T-cell (primary cell): ENCODE results near the gene ILKAP. TPM values are rescaled to one million over a fixed set of nuclear protein-coding genes. Genes with fewer than 3 reads are reported as not detected.

ENCODE experiments used
- ATAC-seq, 4 experiments: fragments of 200-7000 bp in 3 of 4; fragments of 150-1000 bp in 1 of 4; cut with Tn5 transposase; replicated peaks in 1 of 4; 1 replicate in 3 of 4; 2 replicates in 1 of 4; pipeline ENCODE4 v1.10.0; 2021; ENCODE audit warnings: moderate library complexity in 3 of 4, mild to moderate bottlenecking in 2 of 4, moderate number of reproducible peaks in 1 of 4
- CTCF ChIA-PET, 2 donors: fragments of 300-600 bp; sonication (Branson Sonifier 250); formaldehyde crosslinking; loops; one replicate each; lab custom pipeline; 2022; ENCODE audit warnings: antibody characterized with exemption in 2 of 2; lab: Charles Lee
- POLR2A ChIA-PET, 2 donors: fragments of 300-600 bp; sonication (Branson Sonifier 250); formaldehyde crosslinking; loops; one replicate each; lab custom pipeline; 2022; ENCODE audit warnings: antibody characterized with exemption in 2 of 2; lab: Charles Lee
- DNase-seq, 35 experiments: peaks; one replicate each; pipeline versions ENCODE4 v3.0.0 to v3.0.0-alpha.2; 2013 to 2023
- H3K27ac ChIP-seq: one replicate; pipeline ENCODE4 v1.5.1; 2013; ENCODE audit warnings: low read length
- H3K27me3 ChIP-seq, 2 experiments: replicated peaks in 1 of 2; 1 replicate in 1 of 2; 2 replicates in 1 of 2; pipeline versions ENCODE4 v1.6.1 to v1.7.0; 2013; ENCODE audit warnings: low read length in 1 of 2, mixed read lengths in 1 of 2; ENCODE audit not compliant: control insufficient read depth in 2 of 2, insufficient read depth in 2 of 2; ENCODE audit errors: extremely low read depth in 1 of 2
- H3K36me3 ChIP-seq, 2 donors: 1 replicate in 1 of 2; 2 replicates in 1 of 2; pipeline versions ENCODE4 v1.6.1 to v1.7.0; 2013; ENCODE audit warnings: low read length in 1 of 2; ENCODE audit not compliant: control insufficient read depth in 2 of 2, insufficient read depth in 1 of 2; ENCODE audit errors: extremely low read depth in 1 of 2
- H3K4me1 ChIP-seq, 2 experiments: 1 replicate in 1 of 2; 2 replicates in 1 of 2; pipeline versions ENCODE4 v1.6.1 to v1.7.0; 2013; ENCODE audit warnings: low read length in 2 of 2, mixed read lengths in 1 of 2; ENCODE audit not compliant: insufficient read depth in 2 of 2, control insufficient read depth in 1 of 2; ENCODE audit errors: extremely low read depth in 1 of 2
- H3K4me3 ChIP-seq, 2 donors: 1 replicate in 1 of 2; 2 replicates in 1 of 2; pipeline versions ENCODE4 v1.5.1 to v1.7.0; 2013; ENCODE audit warnings: mild to moderate bottlenecking in 2 of 2, low read length in 1 of 2, moderate library complexity in 1 of 2; ENCODE audit not compliant: control insufficient read depth in 1 of 2; ENCODE audit errors: extremely low read depth in 1 of 2
- H3K9me3 ChIP-seq: 2 replicates; pipeline ENCODE4 v1.7.0; 2013
- H3K27ac Mint-ChIP-seq, 2 donors: one replicate each; pipeline ENCODE4 v1.8.0; 2020 to 2021; ENCODE audit warnings: mild to moderate bottlenecking in 2 of 2, mixed read lengths in 2 of 2
- H3K27me3 Mint-ChIP-seq, 2 donors: one replicate each; pipeline ENCODE4 v1.8.0; 2021 to 2022; ENCODE audit warnings: mixed read lengths in 2 of 2
- H3K36me3 Mint-ChIP-seq: one replicate; pipeline ENCODE4 v1.8.0; 2021; ENCODE audit warnings: mixed read lengths
- H3K4me1 Mint-ChIP-seq, 3 donors: one replicate each; pipeline ENCODE4 v1.8.0; 2020 to 2022; ENCODE audit warnings: mixed read lengths in 3 of 3, mild to moderate bottlenecking in 1 of 3
- H3K4me3 Mint-ChIP-seq, 3 donors: one replicate each; pipeline ENCODE4 v1.8.0; 2020 to 2022; ENCODE audit warnings: mild to moderate bottlenecking in 3 of 3, mixed read lengths in 3 of 3, moderate library complexity in 3 of 3
- H3K9me3 Mint-ChIP-seq, 3 donors: one replicate each; pipeline ENCODE4 v1.8.0; 2020 to 2022; ENCODE audit warnings: mixed read lengths in 3 of 3
- WGBS: methylation state at CpG from one replicate; pipeline ENCODE4 v1.1.5; 2013; ENCODE audit warnings: missing lambda C conversion rate; ENCODE audit not compliant: insufficient coverage; 5-methylcytosine and 5-hydroxymethylcytosine counted together
- total RNA-seq, 35 experiments: library from RNA in 6 of 35; stranded (reverse) in 6 of 35; fragments of 120-200 nt in 1 of 35; gene quantifications; one replicate each; pipeline versions ENCODE4 v1.2.1 to v1.2.4 and lab custom pipeline; 2013 to 2026

ILKAP gene
- total RNA-seq, 5 donors from 2014 or later (not counting 1 experiment from before 2014, with no cell fraction given), result 72.8 to 120 (median 76.3) TPM

- DNase-seq (no peak), ATAC-seq (no peak)
- ChIA-PET CTCF (interaction anchor here in 1 of 2 donors (0.5 kb wide), 1 partner anchor 9 kb away, joined by 3 read pairs; no protein-coding TSS in a partner anchor), POLR2A (no interaction called here)
- H3K27me3 ChIP-seq, result peaks cover 0 to 9% of the 10 kb centered on the region in 2 experiments
- H3K36me3 ChIP-seq, result no peaks in the 10 kb centered on the region
- no peak overlapping the region for H3K4me3 ChIP-seq
- H3K36me3 Mint-ChIP-seq, result no peaks in the 10 kb centered on the region
- H3K9me3 ChIP-seq, result no peaks in the 10 kb centered on the region
- H3K4me1 ChIP-seq, result peaks cover 0 to 6% of the 10 kb centered on the region in 2 experiments
- no peaks in the 10 kb centered on the region for H3K4me1 Mint-ChIP-seq
- no peaks in the 10 kb centered on the region for H3K27me3 Mint-ChIP-seq
- H3K4me3 Mint-ChIP-seq, result no peak overlapping the region
- H3K27ac Mint-ChIP-seq, result no peak overlapping the region
- H3K27ac ChIP-seq, result no peak overlapping the region
- 69% methylated on average over 28 of the region's 30 CpGs for WGBS
- H3K9me3 Mint-ChIP-seq, result no peaks in the 10 kb centered on the region
Measured at GRCh38 chr2:238128534-238129001, 74.9 kb downstream of the ILKAP start.

DNA sequence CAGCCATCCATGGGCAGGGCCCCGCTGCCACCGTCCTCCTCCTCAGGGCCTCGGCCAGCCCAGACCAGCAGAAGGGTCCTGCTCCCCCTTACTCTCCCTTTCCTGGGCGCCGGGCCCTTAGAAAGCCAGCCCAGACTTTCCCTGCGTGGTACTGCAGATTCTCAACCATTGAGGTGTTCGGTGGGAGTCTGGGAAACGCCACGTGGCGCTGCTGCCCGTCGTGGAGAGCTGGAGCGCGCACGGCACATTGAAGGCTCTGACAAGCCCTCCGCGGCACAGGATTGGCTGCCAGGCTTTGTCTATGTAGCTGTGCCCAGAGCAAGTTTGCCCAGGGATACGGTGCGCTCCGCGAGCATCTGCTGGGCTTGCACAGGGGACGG, 75.4 kb downstream of the ILKAP start:
- Mint-ChIP-seq H3K9me3 (no peaks in the 10 kb centered on the region), H3K27me3 (no peaks in the 10 kb centered on the region), H3K36me3 (no peaks in the 10 kb centered on the region), H3K4me3 (no peak overlapping the region), H3K27ac (no peak overlapping the region), H3K4me1 (no peaks in the 10 kb centered on the region)
- Histone ChIP-seq H3K4me1 (peaks cover 0 to 6% of the 10 kb centered on the region in 2 experiments), H3K27me3 (peaks cover 0 to 9% of the 10 kb centered on the region in 2 experiments), H3K36me3 (no peaks in the 10 kb centered on the region), H3K4me3 (no peak overlapping the region), H3K27ac (no peak overlapping the region), H3K9me3 (no peaks in the 10 kb centered on the region)
- 86% methylated on average over 17 of the region's 22 CpGs for WGBS
- ATAC-seq (no peak), DNase-seq (no peak)
- CTCF ChIA-PET, result no interaction called here
- POLR2A ChIA-PET, result no interaction called here

DNA sequence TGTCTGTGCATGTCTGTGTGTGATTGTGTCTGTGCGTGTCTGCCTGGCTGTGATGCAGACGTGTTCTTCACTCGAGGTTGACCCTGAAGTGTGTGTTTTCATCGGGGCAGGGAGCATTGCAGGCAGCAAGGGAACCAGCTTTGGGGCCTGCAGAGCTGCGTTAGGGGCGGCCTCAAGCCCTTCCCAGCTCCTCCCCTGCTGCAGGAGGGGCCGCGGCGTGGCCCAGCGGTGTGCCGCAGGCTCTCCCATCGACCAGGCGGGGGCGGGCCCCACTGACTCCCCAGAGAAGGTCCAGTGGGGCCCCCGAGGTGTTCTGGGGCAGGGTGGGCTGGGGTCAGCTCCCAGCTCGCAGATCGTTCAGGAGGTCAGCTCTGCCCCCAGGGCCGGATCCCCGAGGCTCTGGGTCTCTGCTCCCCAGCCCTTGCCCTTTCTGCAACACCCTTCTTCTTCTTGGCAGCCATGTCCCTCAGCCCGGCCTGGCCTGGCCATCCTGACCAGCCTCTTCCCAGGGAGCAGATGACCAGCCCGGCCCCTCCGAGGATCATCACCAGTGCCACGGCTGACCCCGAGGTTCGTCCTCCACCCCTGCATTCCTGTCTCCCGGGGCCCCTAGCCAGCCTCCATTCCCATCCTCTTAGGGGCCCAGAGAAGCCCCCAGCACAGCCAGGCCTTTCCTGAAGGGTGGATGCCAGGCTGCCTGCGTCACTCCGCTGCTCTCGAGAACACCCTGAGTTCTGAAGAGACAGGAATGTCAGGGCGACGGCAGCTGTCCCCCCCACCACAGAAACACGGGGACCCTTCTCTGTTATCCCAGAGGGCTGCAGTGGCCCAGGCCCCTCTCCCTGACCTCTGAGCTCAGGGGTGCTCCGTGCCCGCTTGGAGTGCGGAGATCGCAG, 76.1 kb downstream of the ILKAP start:
- Mint-ChIP-seq H3K36me3 (no peaks in the 10 kb centered on the region), H3K4me1 (no peaks in the 10 kb centered on the region), H3K4me3 (no peak overlapping the region), H3K27ac (no peak overlapping the region), H3K27me3 (no peaks in the 10 kb centered on the region), H3K9me3 (no peaks in the 10 kb centered on the region)
- no peaks in the 10 kb centered on the region for H3K36me3 ChIP-seq
- 77% methylated on average over 28 of the region's 36 CpGs for WGBS
- DNase-seq (peak in 1 of 35 experiments; percentile 23), ATAC-seq (peak in 3 of 4 experiments; percentile 44 to 65 (median 45))
- H3K27ac ChIP-seq, result no peak overlapping the region
- ChIA-PET CTCF (no interaction called here), POLR2A (no interaction called here)
- H3K9me3 ChIP-seq, result no peaks in the 10 kb centered on the region
- H3K27me3 ChIP-seq, result peaks cover 0 to 9% of the 10 kb centered on the region in 2 experiments
- peaks cover 0 to 6% of the 10 kb centered on the region in 2 experiments for H3K4me1 ChIP-seq
- no peak overlapping the region for H3K4me3 ChIP-seq

GRCh38 chr2:238126775-238127164, 76.7 kb downstream of the ILKAP start:
- Mint-ChIP-seq H3K4me3 (no peak overlapping the region), H3K4me1 (no peaks in the 10 kb centered on the region), H3K27me3 (no peaks in the 10 kb centered on the region), H3K27ac (no peak overlapping the region), H3K9me3 (no peaks in the 10 kb centered on the region), H3K36me3 (no peaks in the 10 kb centered on the region)
- ATAC-seq (no peak), DNase-seq (no peak)
- Histone ChIP-seq H3K9me3 (no peaks in the 10 kb centered on the region), H3K36me3 (no peaks in the 10 kb centered on the region), H3K4me1 (peaks cover 0 to 6% of the 10 kb centered on the region in 2 experiments), H3K27me3 (peaks cover 0 to 13% of the 10 kb centered on the region in 2 experiments), H3K4me3 (no peak overlapping the region), H3K27ac (no peak overlapping the region)
- ChIA-PET CTCF (no interaction called here), POLR2A (no interaction called here)
- 97% methylated on average over 2 of the region's 2 CpGs for WGBS

GRCh38 chr2:238126338-238126737, 77.2 kb downstream of the ILKAP start:
- no peak for DNase-seq
- H3K4me1 Mint-ChIP-seq, result no peaks in the 10 kb centered on the region
- H3K9me3 Mint-ChIP-seq, result no peaks in the 10 kb centered on the region
- H3K4me3 Mint-ChIP-seq, result no peak overlapping the region
- no peak overlapping the region for H3K27ac ChIP-seq
- H3K9me3 ChIP-seq, result no peaks in the 10 kb centered on the region
- peaks cover 0 to 6% of the 10 kb centered on the region in 2 experiments for H3K4me1 ChIP-seq
- H3K27me3 ChIP-seq, result peaks cover 0 to 15% of the 10 kb centered on the region in 2 experiments
- H3K27ac Mint-ChIP-seq, result no peak overlapping the region
- no peaks in the 10 kb centered on the region for H3K27me3 Mint-ChIP-seq
- WGBS, result 95% methylated on average over 2 of the region's 2 CpGs
- no peaks in the 10 kb centered on the region for H3K36me3 ChIP-seq
- H3K36me3 Mint-ChIP-seq, result no peaks in the 10 kb centered on the region
- POLR2A ChIA-PET, result no interaction called here
- H3K4me3 ChIP-seq, result no peak overlapping the region
- ATAC-seq, result no peak
- CTCF ChIA-PET, result no interaction called here

DNA sequence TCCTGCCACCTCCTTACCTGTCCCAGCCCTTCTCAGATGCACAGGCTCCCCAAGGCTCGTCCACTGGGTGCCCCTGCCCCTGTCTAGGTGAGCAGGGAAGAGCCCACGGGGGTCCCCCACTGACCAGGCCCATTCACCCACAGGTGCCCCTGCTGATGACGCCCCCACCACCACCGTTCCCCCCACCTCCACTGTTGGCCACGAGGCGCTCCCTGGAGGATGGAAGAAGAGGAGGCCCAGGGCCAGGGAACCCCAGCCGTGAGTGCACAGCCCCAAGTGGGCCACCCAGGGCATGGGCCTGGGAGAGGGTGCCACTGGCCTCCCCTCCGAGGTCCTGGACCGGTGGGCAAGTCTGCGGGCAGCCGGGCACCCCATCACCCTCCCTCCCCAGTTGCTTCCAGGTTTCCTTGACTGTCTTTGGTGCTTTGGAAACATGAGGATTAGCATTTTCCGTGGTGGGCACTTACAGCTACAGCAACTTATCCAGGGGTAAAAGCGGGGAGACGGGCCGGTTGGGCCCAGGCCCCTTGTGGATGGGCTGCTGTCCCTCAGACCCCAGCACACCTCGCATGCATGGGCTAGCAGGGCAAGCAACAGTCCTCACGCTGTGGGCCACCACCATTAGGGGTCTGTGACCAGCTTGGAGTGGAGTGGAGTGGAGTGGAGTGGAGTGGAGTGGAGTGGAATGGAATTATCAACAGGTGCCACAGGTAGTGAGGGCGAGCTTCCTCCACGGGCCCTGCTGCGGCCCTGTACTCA, 78.2 kb downstream of the ILKAP start:
- no peaks in the 10 kb centered on the region for H3K27me3 Mint-ChIP-seq

More for the DNA sequence above, 78.2 kb downstream of the ILKAP start:
- H3K36me3 ChIP-seq, result no peaks in the 10 kb centered on the region
- no peak for DNase-seq
- POLR2A ChIA-PET, result no interaction called here
- H3K4me1 ChIP-seq, result peaks cover 0 to 6% of the 10 kb centered on the region in 2 experiments
- CTCF ChIA-PET, result no interaction called here
- H3K4me1 Mint-ChIP-seq, result no peaks in the 10 kb centered on the region
- H3K9me3 Mint-ChIP-seq, result no peaks in the 10 kb centered on the region
- H3K9me3 ChIP-seq, result no peaks in the 10 kb centered on the region
- H3K4me3 ChIP-seq, result no peak overlapping the region
- H3K27ac ChIP-seq, result no peak overlapping the region
- WGBS, result 91% methylated on average over 8 of the region's 20 CpGs
- H3K36me3 Mint-ChIP-seq, result no peaks in the 10 kb centered on the region
- peaks cover 0 to 24% of the 10 kb centered on the region in 2 experiments for H3K27me3 ChIP-seq
- H3K4me3 Mint-ChIP-seq, result no peak overlapping the region
- H3K27ac Mint-ChIP-seq, result no peak overlapping the region
- no peak for ATAC-seq
